MM.1S (cell line): ENCODE results near the gene EPN1.
"Not testable (repeated sequence)": the region's sequence is repeated elsewhere in the genome, so short reads cannot be mapped to it uniquely, and the experiment has no call there.

ENCODE experiments used
- DNase-seq: peaks from one replicate; pipeline ENCODE4 v3.0.0-alpha.2; 2015
- H2AFZ ChIP-seq: fragments of 300-600 bp; sonication (generic); 2 replicates; pipeline ENCODE4 v1.6.0; 2016; ENCODE audit warnings: antibody characterized with exemption, low read length
- H3F3A ChIP-seq: fragments of 300-600 bp; sonication (generic); 2 replicates; pipeline ENCODE4 v1.6.1; 2016; ENCODE audit warnings: mild to moderate bottlenecking, antibody characterized with exemption, low read length, moderate library complexity, mixed read lengths; ENCODE audit not compliant: insufficient read depth
- H3K27ac ChIP-seq: fragments of 300-600 bp; sonication (generic); 2 replicates; pipeline ENCODE4 v1.5.1; 2016; ENCODE audit warnings: mild to moderate bottlenecking, low read length
- H3K27me3 ChIP-seq: fragments of 300-600 bp; sonication (generic); replicated peaks from 2 replicates; pipeline ENCODE4 v1.6.0; 2016; ENCODE audit warnings: low read length; ENCODE audit not compliant: insufficient read depth
- H3K36me3 ChIP-seq: fragments of 300-600 bp; sonication (generic); replicated peaks from 2 replicates; pipeline ENCODE4 v1.6.1; 2016; ENCODE audit warnings: mild to moderate bottlenecking, low read length, mixed read lengths; ENCODE audit not compliant: insufficient read depth
- H3K4me1 ChIP-seq: fragments of 300-600 bp; sonication (generic); 2 replicates; pipeline ENCODE4 v1.6.1; 2016; ENCODE audit warnings: low read length, mixed read lengths
- H3K4me2 ChIP-seq: fragments of 300-600 bp; sonication (generic); 2 replicates; pipeline ENCODE4 v1.6.0; 2016; ENCODE audit warnings: low read depth, low read length
- H3K4me3 ChIP-seq: fragments of 300-600 bp; sonication (generic); 2 replicates; pipeline ENCODE4 v1.5.1; 2016; ENCODE audit warnings: low read length, mixed read lengths
- H3K79me2 ChIP-seq: fragments of 300-600 bp; sonication (generic); 2 replicates; pipeline ENCODE4 v1.6.1; 2016; ENCODE audit warnings: mixed run types, low read length, mixed read lengths
- H3K9ac ChIP-seq: fragments of 300-600 bp; sonication (generic); 2 replicates; pipeline ENCODE4 v1.6.1; 2016; ENCODE audit warnings: low read length, mixed read lengths
- H3K9me2 ChIP-seq: fragments of 300-600 bp; sonication (generic); replicated peaks from 2 replicates; pipeline ENCODE4 v1.6.1; 2016; ENCODE audit warnings: mild to moderate bottlenecking, low read length, mixed read lengths; ENCODE audit not compliant: insufficient read depth
- H3K9me3 ChIP-seq: fragments of 300-600 bp; sonication (generic); replicated peaks from 2 replicates; pipeline ENCODE4 v1.6.1; 2016; ENCODE audit warnings: mild to moderate bottlenecking, low read length, mixed read lengths; ENCODE audit not compliant: insufficient read depth
- H4K20me1 ChIP-seq: fragments of 300-600 bp; sonication (generic); 2 replicates; pipeline ENCODE4 v1.6.1; 2016; ENCODE audit warnings: mild to moderate bottlenecking, low read length, moderate library complexity, mixed read lengths; ENCODE audit not compliant: insufficient read depth
- CTCF ChIP-seq: fragments of 300-600 bp; sonication (generic); IDR thresholded peaks from 2 replicates; pipeline ENCODE4 v1.5.1; 2016; ENCODE audit warnings: antibody characterized with exemption, low read length, mixed read lengths
- EZH2 ChIP-seq: fragments of 300-600 bp; sonication (generic); optimal IDR thresholded peaks from 2 replicates; pipeline ENCODE3; 2017; ENCODE audit warnings: low read depth, mild to moderate bottlenecking, antibody characterized with exemption, low read length, mixed read lengths
- EZH2phosphoT487 ChIP-seq: fragments of 300-600 bp; sonication (generic); IDR thresholded peaks from 2 replicates; pipeline ENCODE4 v1.6.1; 2018; ENCODE audit warnings: antibody characterized with exemption, low read length

The EPN1 gene

DNA sequence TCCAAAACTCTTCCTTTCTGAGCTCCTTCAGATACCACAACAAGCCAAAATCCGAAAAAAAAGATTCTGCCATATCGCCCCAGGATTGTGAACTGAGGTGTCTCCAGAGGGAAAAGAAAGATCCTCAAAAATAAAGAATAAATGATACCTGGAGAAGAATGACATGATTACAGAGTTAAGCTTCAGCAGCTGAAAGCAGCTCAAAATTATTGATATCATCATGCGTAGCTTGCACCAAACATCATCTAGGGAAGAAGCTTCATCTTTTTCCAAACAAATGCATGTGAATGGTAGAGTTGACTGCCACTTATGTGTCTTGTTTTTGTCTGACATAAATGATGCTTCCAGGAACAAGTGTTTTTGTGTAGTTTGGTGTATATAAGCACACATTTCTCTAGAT, 63.3 kb downstream of the EPN1 start, which contains the start of gene NLRP9:
Gene NLRP9 (minus strand): TSS at position 101 of the 400 bp plus-strand sequence. CDS start 28 bp downstream, at position 73.
- H3K27me3 ChIP-seq: peaks cover 61% of the 10 kb centered on the region
- DNase-seq: no peak
- no peaks in the 10 kb centered on the region for H3K79me2 ChIP-seq
- no peaks in the 10 kb centered on the region for H3K36me3 ChIP-seq
- H3K9ac ChIP-seq: no peak within 1 kb of the TSS
- no peaks in the 10 kb centered on the region for H3F3A ChIP-seq
- no peak within 1 kb of the TSS for H2AFZ ChIP-seq
- no peak within 1 kb of the TSS for H3K27ac ChIP-seq
- no peaks in the 10 kb centered on the region for H3K4me1 ChIP-seq
- TF ChIP-seq CTCF (no peak), EZH2phosphoT487 (no peak), EZH2 (no peak)
- H3K4me3 ChIP-seq: no peak within 1 kb of the TSS
- no peak within 1 kb of the TSS for H3K4me2 ChIP-seq
- H4K20me1 ChIP-seq: no peaks in the 10 kb centered on the region
- H3K9me3 ChIP-seq: no peaks in the 10 kb centered on the region
- H3K9me2 ChIP-seq: no peaks in the 10 kb centered on the region

GRCh38 chr19:55750715-55751114, 75.7 kb downstream of the EPN1 start:
- Histone ChIP-seq H3K27me3 (peaks cover 96% of the 10 kb centered on the region), H4K20me1 (no peaks in the 10 kb centered on the region), H3K9me2 (no peaks in the 10 kb centered on the region), H3K4me3 (no peak overlapping the region), H2AFZ (no peak overlapping the region), H3K4me1 (no peaks in the 10 kb centered on the region), H3K27ac (no peak overlapping the region), H3K36me3 (no peaks in the 10 kb centered on the region), H3K4me2 (peak overlapping the region; percentile 29; the same call in 1 of the 2 replicates), H3K9me3 (no peaks in the 10 kb centered on the region), H3F3A (no peaks in the 10 kb centered on the region), H3K9ac (no peak overlapping the region), H3K79me2 (no peaks in the 10 kb centered on the region)
- DNase-seq: no peak
- TF ChIP-seq EZH2phosphoT487 (no peak), EZH2 (no peak), CTCF (no peak)

DNA sequence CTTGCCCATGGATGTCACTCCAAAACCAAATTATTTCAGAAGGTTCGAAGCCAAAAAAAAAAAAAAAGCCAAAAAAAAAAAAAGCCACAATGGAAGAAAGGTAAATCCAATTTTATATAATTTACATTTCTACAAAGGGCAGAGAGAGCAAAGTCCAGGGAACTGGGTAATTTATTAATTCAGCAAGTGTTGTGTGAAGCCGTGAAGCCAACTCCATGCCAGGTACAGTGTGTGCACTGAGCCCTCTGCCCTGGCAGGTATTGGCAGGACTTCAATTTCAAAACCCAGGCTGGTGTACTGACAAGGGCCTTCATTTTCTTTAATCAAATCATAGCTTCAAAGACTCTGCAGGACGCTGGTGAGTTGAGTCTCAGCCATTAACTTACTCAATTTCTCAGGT, 78.4 kb downstream of the EPN1 start:
- Histone ChIP-seq H3K9ac (no peak overlapping the region), H3K4me3 (no peak overlapping the region), H4K20me1 (no peaks in the 10 kb centered on the region), H3K27me3 (peaks cover 84% of the 10 kb centered on the region), H3K4me2 (no peak overlapping the region), H3K27ac (no peak overlapping the region), H2AFZ (no peak overlapping the region), H3K4me1 (no peaks in the 10 kb centered on the region), H3K9me2 (no peaks in the 10 kb centered on the region), H3F3A (no peaks in the 10 kb centered on the region), H3K9me3 (no peaks in the 10 kb centered on the region), H3K79me2 (no peaks in the 10 kb centered on the region), H3K36me3 (no peaks in the 10 kb centered on the region)
- TF ChIP-seq EZH2phosphoT487: no peak
- TF ChIP-seq EZH2: no peak
- no peak for TF ChIP-seq CTCF
- DNase-seq: no peak

- not testable (repeated sequence) for H3K9me2 ChIP-seq, H3K4me1 ChIP-seq, H3K4me2 ChIP-seq, DNase-seq, H4K20me1 ChIP-seq, H3K36me3 ChIP-seq, H3F3A ChIP-seq, H3K79me2 ChIP-seq, H3K9me3 ChIP-seq, H3K9ac ChIP-seq, H3K27ac ChIP-seq, H3K4me3 ChIP-seq, H2AFZ ChIP-seq
- peaks cover 69% of the 10 kb centered on the region for H3K27me3 ChIP-seq
Observed at GRCh38 chr19:55756808-55757207, 81.8 kb downstream of the EPN1 start.

- peaks cover 49% of the 10 kb centered on the region for H3K27me3 ChIP-seq
- H3K9ac ChIP-seq, H3K36me3 ChIP-seq, H3K9me3 ChIP-seq, H3K9me2 ChIP-seq, H3K27ac ChIP-seq, H3K4me1 ChIP-seq, H3K79me2 ChIP-seq, H3K4me3 ChIP-seq, H2AFZ ChIP-seq, DNase-seq, H4K20me1 ChIP-seq, H3F3A ChIP-seq: not testable (repeated sequence)
- peak within 1 kb of the TSS; percentile 37; the same call in 1 of the 2 replicates for H3K4me2 ChIP-seq
Observed at GRCh38 chr19:55758797-55759196, 83.8 kb downstream of the EPN1 start, which contains the start of gene RFPL4A. RFPL4A (plus strand) TSS chr19:55759097; CDS start chr19:55761801, 2,704 bp downstream.
